Measurements from ENCODE around the gene LZTS2.

The LZTS2 gene

DNA sequence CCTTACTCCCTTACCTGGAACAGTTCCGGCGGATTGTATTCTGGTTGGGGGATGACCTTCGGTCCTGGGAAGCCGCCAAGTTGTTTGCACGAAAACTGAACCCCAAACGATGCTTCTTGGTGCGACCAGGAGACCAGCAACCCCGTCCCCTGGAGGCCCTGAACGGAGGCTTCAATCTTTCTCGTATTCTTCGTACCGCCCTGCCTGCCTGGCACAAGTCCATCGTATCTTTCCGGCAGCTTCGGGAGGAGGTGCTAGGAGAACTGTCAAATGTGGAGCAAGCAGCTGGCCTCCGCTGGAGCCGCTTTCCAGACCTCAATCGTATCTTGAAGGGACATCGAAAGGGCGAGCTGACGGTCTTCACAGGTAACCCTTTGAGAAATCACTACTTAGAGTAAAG, 10.5 kb upstream of the LZTS2 start:
- 0 out of 2 replicates have a peak overlapping the region, but pooled peaks have one; percentile 98 for H3K4me3 ChIP-seq (ENCODE audit: low read length)
- no peaks in the 10 kb centered on the region for H3K27me3 ChIP-seq (ENCODE audit: insufficient read depth, low read length)
- H3K36me3 ChIP-seq (ENCODE audit: insufficient read depth, low read depth, low read length): peaks cover 57% of the 10 kb centered on the region
- no peaks in the 10 kb centered on the region for H3K9me3 ChIP-seq (ENCODE audit: insufficient read depth, low read depth, low read length)
- H3K4me1 ChIP-seq (ENCODE audit: insufficient read depth, low read length): no peaks in the 10 kb centered on the region
- H3K27ac ChIP-seq (ENCODE audit: low read length): no peak overlapping the region
- no peak overlapping the region for H3K9ac ChIP-seq (ENCODE audit: low read depth, low read length)

DNA sequence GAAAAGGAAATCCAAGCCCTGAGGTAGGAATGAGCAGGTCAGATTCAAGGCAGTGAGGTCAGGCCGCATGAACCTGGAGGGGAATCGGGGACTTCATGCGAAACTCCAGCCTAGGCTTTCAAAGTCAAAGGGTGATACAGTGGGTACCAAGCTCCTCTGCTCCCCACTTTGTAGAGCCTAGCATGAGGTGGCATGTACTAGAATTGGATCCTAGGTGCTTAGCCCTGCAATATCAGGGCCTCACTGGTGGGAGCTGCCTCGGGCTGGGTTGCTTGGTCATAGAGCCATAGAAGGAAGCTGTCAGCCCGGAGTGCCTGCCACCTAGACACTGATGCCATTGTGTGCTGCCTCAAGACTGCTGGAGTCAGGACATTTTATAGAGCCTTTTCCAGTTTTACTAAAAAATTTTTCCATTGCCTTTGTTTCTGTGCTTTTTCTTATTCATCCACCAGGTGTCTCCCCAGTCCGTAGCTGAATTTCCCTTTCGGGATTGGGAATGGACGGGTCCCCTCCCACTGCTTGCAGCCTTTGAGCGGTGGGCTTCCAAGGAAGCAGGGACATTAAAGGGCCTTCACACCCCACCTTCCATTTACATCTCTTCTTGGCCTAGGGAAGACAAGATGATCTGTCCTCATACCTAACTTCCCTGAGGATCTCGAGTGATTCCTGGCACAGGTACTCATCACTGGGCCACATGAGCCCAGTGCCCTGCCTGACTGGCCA, 5.5 kb upstream of the LZTS2 start:
- no peak overlapping the region for H3K9ac ChIP-seq (ENCODE audit: low read depth, low read length)
- H3K36me3 ChIP-seq (ENCODE audit: insufficient read depth, low read depth, low read length): peaks cover 53% of the 10 kb centered on the region
- no peak overlapping the region for H3K4me3 ChIP-seq (ENCODE audit: low read length)
- H3K27ac ChIP-seq (ENCODE audit: low read length): no peak overlapping the region
- H3K9me3 ChIP-seq (ENCODE audit: insufficient read depth, low read depth, low read length): no peaks in the 10 kb centered on the region
- peaks cover 16% of the 10 kb centered on the region for H3K4me1 ChIP-seq (ENCODE audit: insufficient read depth, low read length)
- no peaks in the 10 kb centered on the region for H3K27me3 ChIP-seq (ENCODE audit: insufficient read depth, low read length)

DNA sequence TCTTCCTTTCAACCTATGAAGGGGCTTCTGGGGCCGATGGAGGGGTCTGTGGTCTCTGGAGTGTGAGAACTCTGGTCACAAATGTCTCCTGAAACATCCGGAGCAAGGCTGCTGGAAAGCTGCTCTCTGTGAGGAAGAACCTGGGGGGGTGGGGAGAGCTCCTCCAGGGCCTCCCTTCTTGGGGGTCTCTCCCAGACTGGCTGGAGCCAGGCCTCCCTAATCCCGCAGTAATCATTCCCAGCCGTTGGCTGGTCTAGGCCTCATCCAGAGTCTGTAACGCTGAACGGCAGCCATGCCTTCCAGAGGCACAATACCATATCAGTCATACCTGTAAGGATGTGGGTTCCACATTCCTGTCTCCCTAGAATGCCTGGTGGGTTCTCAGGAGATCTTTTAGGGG, 4.4 kb upstream of the LZTS2 start:
- Histone ChIP-seq H3K27ac (ENCODE audit: low read length) (no peak overlapping the region), H3K4me3 (ENCODE audit: low read length) (no peak overlapping the region), H3K27me3 (ENCODE audit: insufficient read depth, low read length) (no peaks in the 10 kb centered on the region), H3K9ac (ENCODE audit: low read depth, low read length) (no peak overlapping the region), H3K4me1 (ENCODE audit: insufficient read depth, low read length) (peaks cover 16% of the 10 kb centered on the region), H3K36me3 (ENCODE audit: insufficient read depth, low read depth, low read length) (peaks cover 43% of the 10 kb centered on the region), H3K9me3 (ENCODE audit: insufficient read depth, low read depth, low read length) (no peaks in the 10 kb centered on the region)

DNA sequence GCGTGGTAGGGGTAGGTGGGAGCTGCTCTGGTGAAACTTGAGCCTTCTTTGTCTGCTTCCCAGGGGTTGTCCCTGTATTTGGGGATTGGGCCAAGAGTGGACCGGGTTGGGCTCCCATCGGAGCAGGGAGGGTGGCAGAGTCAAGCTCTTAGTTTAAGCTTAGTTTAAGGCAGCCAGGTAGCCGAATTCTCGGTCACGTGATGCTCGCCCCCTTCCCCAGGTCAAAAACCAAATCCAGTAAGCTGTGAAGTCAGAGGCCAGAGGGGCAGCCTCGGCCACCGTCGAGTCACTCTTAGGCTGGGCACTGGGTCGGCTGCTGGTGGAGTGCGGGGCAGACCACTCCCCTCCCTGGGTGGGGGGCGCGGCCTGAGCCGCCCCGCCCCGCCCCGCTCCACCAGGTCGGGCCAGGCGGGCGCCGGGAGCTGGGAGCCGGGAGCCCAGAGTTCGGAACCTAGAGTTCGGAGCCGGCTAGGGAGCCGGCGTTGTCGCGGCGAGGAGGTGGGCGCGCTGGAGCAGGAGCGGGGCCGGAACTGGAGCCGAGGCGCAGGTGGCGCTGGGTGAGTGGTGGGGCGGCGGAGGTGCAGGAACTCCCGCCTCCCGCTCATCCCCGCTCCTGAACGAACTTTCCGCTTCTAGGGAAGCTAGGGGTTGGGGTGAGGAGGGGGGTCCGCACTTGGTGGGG, 2.8 kb upstream of the LZTS2 start:
- Histone ChIP-seq H3K36me3 (ENCODE audit: insufficient read depth, low read depth, low read length) (peaks cover 28% of the 10 kb centered on the region), H3K4me1 (ENCODE audit: insufficient read depth, low read length) (peaks cover 26% of the 10 kb centered on the region), H3K9ac (ENCODE audit: low read depth, low read length) (peak overlapping the region; percentile 78; the same call in 1 of the 2 replicates), H3K9me3 (ENCODE audit: insufficient read depth, low read depth, low read length) (no peaks in the 10 kb centered on the region), H3K27me3 (ENCODE audit: insufficient read depth, low read length) (no peaks in the 10 kb centered on the region), H3K4me3 (ENCODE audit: low read length) (peak overlapping the region; percentile 72), H3K27ac (ENCODE audit: low read length) (peak overlapping the region; percentile 73)

DNA sequence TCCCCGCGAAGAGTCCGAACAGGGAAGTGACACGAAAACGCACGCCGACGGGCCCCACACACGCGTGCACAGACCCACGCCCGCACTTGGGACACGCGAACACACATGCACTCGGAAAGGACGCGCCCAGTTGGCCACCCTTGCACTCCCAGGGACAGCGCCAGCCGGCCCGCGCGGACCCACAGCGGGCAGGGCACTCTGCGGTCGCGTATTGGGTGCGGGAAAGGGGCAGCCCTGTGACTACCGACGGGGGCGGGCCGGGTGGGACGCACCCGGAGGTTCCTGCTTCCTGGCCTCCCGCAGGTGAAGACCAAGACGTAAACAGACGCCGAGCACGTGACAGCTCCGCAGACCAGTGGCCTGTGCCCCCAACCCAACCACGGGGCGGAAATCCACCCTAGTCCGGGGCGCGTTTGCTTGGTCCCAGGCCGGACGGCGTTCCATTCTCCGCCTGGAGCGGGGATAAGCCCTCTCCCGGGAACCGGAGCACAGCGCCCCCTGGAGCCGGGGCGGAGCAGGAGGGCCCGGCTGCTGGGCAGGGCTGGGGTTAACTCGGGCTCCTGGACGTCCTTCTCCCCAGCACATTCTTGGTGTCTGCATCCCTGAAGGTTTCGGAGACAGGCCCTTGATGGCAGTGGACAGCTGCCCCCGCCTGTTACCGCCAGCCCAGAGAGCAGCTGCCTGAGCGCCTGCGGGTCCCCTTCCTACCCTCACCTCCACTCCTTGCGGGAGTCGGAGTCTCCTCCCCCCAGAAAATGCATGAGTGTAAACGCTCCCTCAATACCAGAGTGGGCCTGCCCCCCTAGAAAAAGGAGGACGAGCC, 2.0 kb upstream of the LZTS2 start:
- Histone ChIP-seq H3K9ac (ENCODE audit: low read depth, low read length) (peak overlapping the region; percentile 78; the same call in 1 of the 2 replicates), H3K9me3 (ENCODE audit: insufficient read depth, low read depth, low read length) (no peaks in the 10 kb centered on the region), H3K36me3 (ENCODE audit: insufficient read depth, low read depth, low read length) (peaks cover 26% of the 10 kb centered on the region), H3K4me3 (ENCODE audit: low read length) (peak overlapping the region; percentile 72), H3K27me3 (ENCODE audit: insufficient read depth, low read length) (no peaks in the 10 kb centered on the region), H3K27ac (ENCODE audit: low read length) (peak overlapping the region; percentile 62), H3K4me1 (ENCODE audit: insufficient read depth, low read length) (peaks cover 26% of the 10 kb centered on the region)

DNA sequence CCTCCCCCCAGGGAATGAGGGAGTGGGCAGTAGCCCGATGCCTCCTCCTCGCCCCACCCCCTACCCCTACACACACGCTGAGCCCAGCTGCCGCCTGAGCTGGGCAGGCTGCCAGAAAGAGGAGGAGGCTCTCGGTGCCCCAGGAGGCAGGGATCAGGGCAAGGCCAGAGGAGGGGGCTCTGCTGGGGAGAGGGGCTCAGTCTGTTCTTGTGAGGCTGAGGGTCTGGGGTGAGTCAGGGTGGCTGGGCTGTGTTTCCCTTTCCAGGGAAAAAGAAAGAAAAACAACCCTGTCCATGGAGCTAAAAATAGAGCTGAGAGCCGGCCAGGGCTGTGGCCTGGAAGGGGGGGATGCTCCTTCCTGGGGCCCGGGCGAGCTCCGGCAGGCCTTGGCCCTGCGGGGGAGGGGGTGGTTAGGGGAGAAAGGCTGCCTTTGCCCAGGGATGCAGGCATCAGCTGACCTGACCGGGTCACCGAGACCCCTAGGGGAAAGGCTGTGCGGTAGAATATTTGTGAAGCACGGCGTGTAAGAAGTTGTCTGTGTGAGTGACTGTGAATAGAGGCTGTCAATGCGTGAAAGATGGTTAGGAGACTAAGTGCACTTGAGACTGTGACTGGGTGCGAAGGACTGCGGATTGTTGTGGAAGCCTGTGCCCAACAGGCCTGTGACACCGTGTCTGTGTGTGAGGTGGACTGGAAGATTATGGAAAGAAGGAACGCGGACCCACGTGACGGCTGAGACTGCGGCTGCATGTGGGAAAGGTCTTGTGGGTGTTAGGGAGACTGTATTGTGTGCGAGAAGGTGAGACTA, 1.2 kb upstream of the LZTS2 start:
- H3K27ac ChIP-seq (ENCODE audit: low read length): peak overlapping the region; percentile 62
- H3K9ac ChIP-seq (ENCODE audit: low read depth, low read length): peak overlapping the region; percentile 78
- H3K27me3 ChIP-seq (ENCODE audit: insufficient read depth, low read length): no peaks in the 10 kb centered on the region
- peaks cover 26% of the 10 kb centered on the region for H3K4me1 ChIP-seq (ENCODE audit: insufficient read depth, low read length)
- peaks cover 25% of the 10 kb centered on the region for H3K36me3 ChIP-seq (ENCODE audit: insufficient read depth, low read depth, low read length)
- H3K4me3 ChIP-seq (ENCODE audit: low read length): peak overlapping the region; percentile 72
- no peaks in the 10 kb centered on the region for H3K9me3 ChIP-seq (ENCODE audit: insufficient read depth, low read depth, low read length)

DNA sequence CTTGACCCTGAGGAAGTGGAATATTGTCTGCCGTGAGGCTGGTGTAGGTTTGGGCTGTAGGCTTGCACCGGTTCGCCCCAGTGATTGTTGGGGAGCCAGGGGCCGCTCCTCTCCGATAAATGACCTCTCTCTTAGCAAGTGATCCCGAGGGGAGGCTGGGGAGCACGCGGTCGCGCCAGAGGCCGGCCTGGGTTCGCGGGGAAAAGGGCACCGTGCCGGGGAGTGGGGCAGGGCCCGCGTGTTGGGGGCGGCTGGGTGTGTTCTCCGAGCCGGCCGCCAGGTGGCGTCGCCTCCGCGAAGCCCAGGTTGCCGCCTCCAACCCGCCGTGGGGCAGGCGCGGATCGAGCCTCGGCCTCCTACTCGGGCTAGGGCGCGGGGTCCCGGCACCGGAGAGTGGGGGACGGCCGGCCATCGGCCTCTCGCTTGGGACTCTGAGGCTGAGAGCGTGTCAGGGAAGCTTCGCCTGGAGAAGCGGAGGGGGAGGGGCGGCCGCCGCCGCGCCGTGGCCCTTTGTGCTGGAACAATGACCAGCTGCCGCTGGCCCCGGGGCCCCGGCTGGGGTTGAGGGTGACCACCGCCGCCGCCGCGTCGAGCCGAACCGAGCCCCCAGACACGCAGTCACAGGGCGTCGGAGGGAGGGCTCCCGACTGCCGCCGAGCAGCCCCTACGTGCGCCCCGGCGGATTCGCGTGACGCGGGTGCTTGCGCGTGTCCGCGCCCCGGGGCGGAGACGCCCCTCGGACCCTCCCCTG, 442 bp upstream of the LZTS2 start:
- H3K4me1 ChIP-seq (ENCODE audit: insufficient read depth, low read length): peaks cover 26% of the 10 kb centered on the region
- H3K36me3 ChIP-seq (ENCODE audit: insufficient read depth, low read depth, low read length): peaks cover 25% of the 10 kb centered on the region
- peak overlapping the region; percentile 72 for H3K4me3 ChIP-seq (ENCODE audit: low read length)
- H3K9ac ChIP-seq (ENCODE audit: low read depth, low read length): peak overlapping the region; percentile 78
- H3K9me3 ChIP-seq (ENCODE audit: insufficient read depth, low read depth, low read length): no peaks in the 10 kb centered on the region
- peak overlapping the region; percentile 62 for H3K27ac ChIP-seq (ENCODE audit: low read length)
- H3K27me3 ChIP-seq (ENCODE audit: insufficient read depth, low read length): no peaks in the 10 kb centered on the region

DNA sequence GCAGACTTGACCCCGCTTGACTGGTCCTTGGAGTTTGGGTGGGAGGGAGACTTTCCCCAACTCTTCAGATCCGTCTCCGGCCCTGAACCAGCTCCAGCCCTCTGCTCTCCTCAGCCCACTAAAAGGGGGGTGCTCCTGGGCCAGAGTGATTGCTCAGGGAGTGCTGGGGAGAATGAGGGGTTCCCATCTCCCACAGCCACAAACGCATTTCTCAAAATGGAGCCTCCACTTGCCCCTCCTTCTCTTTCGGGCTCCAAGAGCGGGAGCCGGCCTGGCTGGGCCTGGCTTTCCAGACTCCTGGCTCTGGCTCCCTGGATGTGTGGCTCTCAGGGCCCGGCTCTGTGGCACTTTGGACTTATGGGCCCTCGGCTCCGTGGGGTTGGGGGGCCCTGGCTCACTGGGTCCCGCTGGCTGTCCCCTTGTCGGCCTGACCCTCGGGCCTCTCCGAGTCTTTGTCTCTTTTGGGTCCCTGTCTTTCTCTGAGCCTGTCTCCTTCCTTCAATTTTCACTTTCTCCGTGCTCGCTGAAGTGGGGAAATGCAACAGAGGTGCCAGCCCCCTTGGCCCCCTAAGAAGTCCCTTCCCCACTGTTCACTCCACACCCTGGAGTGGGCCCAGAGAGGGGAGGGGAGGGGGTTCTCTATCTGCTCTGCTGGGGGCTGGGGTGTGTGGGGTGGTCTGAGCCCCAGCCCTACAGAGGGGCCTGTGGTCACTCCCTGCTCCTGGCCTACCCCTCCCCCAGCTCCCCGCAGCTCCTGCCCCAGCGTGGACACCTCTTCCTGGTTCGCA, 713 bp downstream of the LZTS2 start:
- Histone ChIP-seq H3K27me3 (ENCODE audit: insufficient read depth, low read length) (no peaks in the 10 kb centered on the region), H3K27ac (ENCODE audit: low read length) (peak overlapping the region; percentile 81), H3K36me3 (ENCODE audit: insufficient read depth, low read depth, low read length) (peaks cover 26% of the 10 kb centered on the region), H3K4me1 (ENCODE audit: insufficient read depth, low read length) (peaks cover 20% of the 10 kb centered on the region), H3K9me3 (ENCODE audit: insufficient read depth, low read depth, low read length) (no peaks in the 10 kb centered on the region), H3K4me3 (ENCODE audit: low read length) (peak overlapping the region; percentile 96), H3K9ac (ENCODE audit: low read depth, low read length) (peak overlapping the region; percentile 99)

DNA sequence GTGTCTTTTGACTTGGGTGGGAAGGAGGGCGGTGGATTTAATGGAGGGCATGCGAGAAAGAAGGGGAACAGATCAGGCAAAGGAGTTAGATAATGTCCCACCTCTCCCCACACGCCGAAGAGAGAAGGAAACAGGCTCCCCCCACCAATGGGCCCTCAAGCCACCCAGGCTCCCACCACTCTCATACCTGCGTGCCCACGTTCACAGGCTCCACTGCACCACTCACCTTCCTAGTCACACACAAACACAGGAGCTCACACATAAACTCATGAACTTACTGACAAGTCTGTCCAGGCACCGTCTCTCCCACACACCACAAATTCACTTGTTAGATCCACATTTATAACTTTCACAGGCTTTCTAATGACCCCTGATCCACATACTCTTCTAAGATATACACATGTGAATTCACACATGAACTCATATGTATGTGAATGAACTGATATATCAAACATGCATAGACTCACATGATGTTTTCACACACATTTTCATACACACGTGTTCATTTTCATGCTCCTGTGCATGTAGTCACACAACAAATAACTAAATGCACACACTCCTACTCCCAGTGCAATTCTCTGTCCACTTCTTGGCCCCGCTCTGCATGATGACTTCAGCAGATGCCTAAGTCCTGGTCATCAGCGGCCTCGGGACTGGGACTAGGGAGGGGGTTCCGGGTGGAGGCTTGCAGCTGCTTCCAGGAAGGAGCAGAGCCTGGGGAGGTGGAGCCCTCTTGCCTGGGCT, 1.5 kb downstream of the LZTS2 start:
- Histone ChIP-seq H3K4me3 (ENCODE audit: low read length) (peak overlapping the region; percentile 96), H3K9me3 (ENCODE audit: insufficient read depth, low read depth, low read length) (no peaks in the 10 kb centered on the region), H3K27me3 (ENCODE audit: insufficient read depth, low read length) (no peaks in the 10 kb centered on the region), H3K36me3 (ENCODE audit: insufficient read depth, low read depth, low read length) (peaks cover 33% of the 10 kb centered on the region), H3K9ac (ENCODE audit: low read depth, low read length) (peak overlapping the region; percentile 99; the same call in 1 of the 2 replicates), H3K27ac (ENCODE audit: low read length) (peak overlapping the region; percentile 81), H3K4me1 (ENCODE audit: insufficient read depth, low read length) (peaks cover 20% of the 10 kb centered on the region)

Measured in iPS-20b (cell line).